Measurements from ENCODE around the gene AMHR2. TPM values are rescaled to one million over a fixed set of nuclear protein-coding genes. Genes with fewer than 3 reads are reported as not detected.

Gene AMHR2
- total and polyA plus RNA-seq, 9 of the 15 experiments (the other 6 are each of a cell fraction or from before 2014, with no cell fraction given): 8.9 to 49.7 (median 19.3) TPM

GRCh38 chr12:53441040-53441833 lies 17.6 kb downstream of the AMHR2 start, which contains the start of gene PRR13 (continued):
- no peak for TF ChIP-seq TSHZ1 (CRISPR knock-in tag; IDR thresholded peaks at IDR 0.05)
- TF ChIP-seq ZNF311 (CRISPR knock-in tag; IDR thresholded peaks at IDR 0.05): 0 out of 2 replicates have a peak, but pooled peaks have one; percentile 31
- no peak for TF ChIP-seq NCOA6 (IDR thresholded peaks at IDR 0.05)
- no peak for TF ChIP-seq ZNF12 (CRISPR knock-in tag; IDR thresholded peaks at IDR 0.05)
- TF ChIP-seq MLLT1 (IDR thresholded peaks at IDR 0.05): peak in 1 of 2 experiments; percentile 66; a peak in 1 of 4 replicates
- no peak; the same call in 1 of the 2 replicates for TF ChIP-seq PHF21A (IDR thresholded peaks at IDR 0.05; ENCODE audit: borderline replicate concordance, low read depth)
- TF ChIP-seq STAG1 (CRISPR knock-in tag; IDR thresholded peaks at IDR 0.05; ENCODE audit: borderline replicate concordance): no peak
- TF ChIP-seq CREB5 (CRISPR knock-in tag; IDR thresholded peaks at IDR 0.05): no peak
- no peak for TF ChIP-seq ZFP36 (IDR thresholded peaks at IDR 0.05; ENCODE audit: low read depth, low read length, partially characterized antibody)
- peak; percentile 98 for TF ChIP-seq POLR2A (conservative IDR thresholded peaks at IDR 0.05)
- no peak for TF ChIP-seq ZNF507 (tag; conservative IDR thresholded peaks at IDR 0.05)
- no peak for TF ChIP-seq MECOM (CRISPR knock-in tag; IDR thresholded peaks at IDR 0.05)
- no peak for TF ChIP-seq STAT6 (CRISPR knock-in tag; IDR thresholded peaks at IDR 0.05)
- no peak for TF ChIP-seq ZNF3 (CRISPR knock-in tag; IDR thresholded peaks at IDR 0.05)
- TF ChIP-seq SAFB2 (IDR thresholded peaks at IDR 0.05; ENCODE audit: borderline replicate concordance, low read depth, low read length, severe bottlenecking): no peak
- no peak for TF ChIP-seq RBM15 (IDR thresholded peaks at IDR 0.05; ENCODE audit: insufficient read depth, low read length)
- no peak for TF ChIP-seq ARHGAP35 (IDR thresholded peaks at IDR 0.05; ENCODE audit: partially characterized antibody)
- TF ChIP-seq EZH2 (IDR thresholded peaks at IDR 0.05; ENCODE audit: borderline replicate concordance, low read depth, low read length): no peak
- TF ChIP-seq KDM2B (CRISPR knock-in tag; IDR thresholded peaks at IDR 0.05): no peak

All from K562 (cell line).